ENCODE results near the gene CACNA1I.

The CACNA1I gene

GRCh38 chr22:39686178-39686620 lies 115.6 kb downstream of the CACNA1I start:
- Mint-ChIP-seq H3K27me3 (ENCODE audit: low read depth, poor library complexity) (peaks cover 5% of the 10 kb centered on the region), H3K36me3 (ENCODE audit: low read depth) (peaks cover 11% of the 10 kb centered on the region), H3K27ac (no peak overlapping the region), H3K4me1 (peaks cover 58% of the 10 kb centered on the region), H3K4me3 (no peak overlapping the region), H3K9me3 (no peaks in the 10 kb centered on the region)
- no peak for DNase-seq
- TF ChIP-seq, protein P1, sequence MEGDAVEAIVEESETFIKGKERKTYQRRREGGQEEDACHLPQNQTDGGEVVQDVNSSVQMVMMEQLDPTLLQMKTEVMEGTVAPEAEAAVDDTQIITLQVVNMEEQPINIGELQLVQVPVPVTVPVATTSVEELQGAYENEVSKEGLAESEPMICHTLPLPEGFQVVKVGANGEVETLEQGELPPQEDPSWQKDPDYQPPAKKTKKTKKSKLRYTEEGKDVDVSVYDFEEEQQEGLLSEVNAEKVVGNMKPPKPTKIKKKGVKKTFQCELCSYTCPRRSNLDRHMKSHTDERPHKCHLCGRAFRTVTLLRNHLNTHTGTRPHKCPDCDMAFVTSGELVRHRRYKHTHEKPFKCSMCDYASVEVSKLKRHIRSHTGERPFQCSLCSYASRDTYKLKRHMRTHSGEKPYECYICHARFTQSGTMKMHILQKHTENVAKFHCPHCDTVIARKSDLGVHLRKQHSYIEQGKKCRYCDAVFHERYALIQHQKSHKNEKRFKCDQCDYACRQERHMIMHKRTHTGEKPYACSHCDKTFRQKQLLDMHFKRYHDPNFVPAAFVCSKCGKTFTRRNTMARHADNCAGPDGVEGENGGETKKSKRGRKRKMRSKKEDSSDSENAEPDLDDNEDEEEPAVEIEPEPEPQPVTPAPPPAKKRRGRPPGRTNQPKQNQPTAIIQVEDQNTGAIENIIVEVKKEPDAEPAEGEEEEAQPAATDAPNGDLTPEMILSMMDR (IDR thresholded peaks at IDR 0.05): no peak

- Mint-ChIP-seq H3K4me3 (no peak overlapping the region), H3K27me3 (ENCODE audit: low read depth, poor library complexity) (peaks cover 3% of the 10 kb centered on the region), H3K4me1 (peaks cover 64% of the 10 kb centered on the region), H3K27ac (no peak overlapping the region), H3K9me3 (no peaks in the 10 kb centered on the region), H3K36me3 (ENCODE audit: low read depth) (peaks cover 10% of the 10 kb centered on the region)
- TF ChIP-seq, protein P1 (IDR thresholded peaks at IDR 0.05): no peak
- DNase-seq: no peak
Measured at GRCh38 chr22:39686776-39687525, 116.4 kb downstream of the CACNA1I start.

DNA sequence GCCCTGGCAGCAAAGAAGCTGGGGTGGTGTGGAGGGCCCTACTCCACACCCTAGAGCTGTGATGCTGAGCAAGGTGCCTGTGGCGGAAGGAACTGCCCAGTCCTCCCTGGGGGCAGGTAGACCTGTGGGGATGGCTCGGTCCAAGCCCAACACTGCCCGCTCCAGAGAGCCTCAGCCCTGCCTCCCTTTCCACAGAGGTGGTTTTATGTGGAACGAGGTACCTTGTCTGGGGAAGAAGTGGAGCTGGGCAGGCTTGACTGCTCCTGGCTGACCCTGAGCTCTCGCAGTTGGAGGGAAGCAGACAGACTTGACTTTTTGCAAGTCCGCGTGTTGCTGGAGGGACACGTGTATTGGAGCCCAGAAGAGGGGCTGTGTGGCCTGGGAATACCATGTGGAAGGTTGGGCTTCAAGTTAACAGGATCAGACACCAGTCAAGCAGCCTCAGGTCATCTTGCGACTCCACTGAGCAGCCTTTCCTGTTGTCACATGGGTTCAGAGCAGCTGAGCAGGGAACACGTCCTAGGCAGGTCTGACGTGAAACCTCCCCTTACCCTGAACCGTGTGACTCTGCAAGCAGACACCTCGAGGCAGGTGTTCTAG lies 117.7 kb downstream of the CACNA1I start:
- Mint-ChIP-seq H3K4me3 (peak overlapping the region; percentile 28), H3K4me1 (peaks cover 76% of the 10 kb centered on the region), H3K9me3 (no peaks in the 10 kb centered on the region), H3K27me3 (ENCODE audit: low read depth, poor library complexity) (peaks cover 2% of the 10 kb centered on the region), H3K36me3 (ENCODE audit: low read depth) (no peaks in the 10 kb centered on the region), H3K27ac (peak overlapping the region; percentile 68)
- TF ChIP-seq, protein P1 (IDR thresholded peaks at IDR 0.05): no peak
- no peak for DNase-seq

DNA sequence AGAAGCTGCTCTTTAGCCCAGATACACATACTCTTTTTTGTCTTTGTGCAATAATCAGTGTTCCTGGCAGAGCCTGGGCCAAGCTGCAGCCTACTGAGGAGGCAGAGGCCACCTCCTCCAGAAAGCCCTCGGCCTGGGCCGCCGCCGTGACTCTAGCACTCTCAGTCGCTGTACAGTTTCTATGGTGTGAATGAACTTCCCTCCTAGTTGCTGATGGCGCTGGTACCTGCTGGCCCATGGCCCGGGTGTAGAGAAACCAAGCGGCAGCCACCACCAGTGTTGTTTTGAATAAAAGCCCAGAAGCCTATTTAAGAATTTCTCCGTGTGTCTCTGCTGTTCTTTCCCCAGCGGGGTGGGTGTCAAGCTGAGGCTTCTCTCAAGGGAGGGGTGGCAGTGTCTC lies 118.9 kb downstream of the CACNA1I start:
- TF ChIP-seq, protein P1 (IDR thresholded peaks at IDR 0.05): no peak
- Mint-ChIP-seq H3K27me3 (ENCODE audit: low read depth, poor library complexity) (peaks cover 7% of the 10 kb centered on the region), H3K9me3 (no peaks in the 10 kb centered on the region), H3K36me3 (ENCODE audit: low read depth) (no peaks in the 10 kb centered on the region), H3K4me3 (peak overlapping the region; percentile 36), H3K27ac (peak overlapping the region; percentile 76), H3K4me1 (peaks cover 82% of the 10 kb centered on the region)
- DNase-seq: no peak

- Mint-ChIP-seq H3K9me3 (no peaks in the 10 kb centered on the region), H3K27ac (peak overlapping the region; percentile 78), H3K4me3 (peak overlapping the region; percentile 44), H3K36me3 (ENCODE audit: low read depth) (no peaks in the 10 kb centered on the region), H3K27me3 (ENCODE audit: low read depth, poor library complexity) (peaks cover 7% of the 10 kb centered on the region), H3K4me1 (peaks cover 89% of the 10 kb centered on the region)
- TF ChIP-seq, protein P1 (IDR thresholded peaks at IDR 0.05): no peak
- DNase-seq: peak; percentile 78
Measured at GRCh38 chr22:39690881-39691605, 120.5 kb downstream of the CACNA1I start.
